ENCODE results near the gene ORAI2. TPM values are rescaled to one million over a fixed set of nuclear protein-coding genes. Genes with fewer than 3 reads are reported as not detected.

ORAI2 gene
- total and polyA plus RNA-seq, 2 donors (not counting 3 experiments of a cell fraction or from before 2014, with no cell fraction given), result 84.1 to 99.1 TPM

DNA sequence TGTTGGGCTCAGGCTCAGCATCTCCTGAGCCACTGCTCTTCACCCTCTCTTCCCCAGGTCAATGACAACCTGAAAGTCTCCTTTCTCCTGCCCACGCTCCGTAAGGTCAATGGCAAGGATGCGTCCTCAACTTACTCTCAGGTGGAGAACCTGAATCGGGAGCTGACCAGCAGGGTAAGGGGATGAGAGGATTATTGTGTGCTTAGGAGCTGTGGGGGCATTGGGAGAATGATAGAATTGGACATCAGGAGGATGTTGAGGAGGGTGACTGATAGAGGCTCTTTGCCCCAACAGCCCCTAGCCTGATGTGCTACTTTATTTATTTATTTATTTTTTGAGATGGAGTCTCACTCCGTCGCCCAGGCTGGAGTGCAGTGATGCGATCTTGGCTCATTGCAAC is 32.7 kb downstream of the ORAI2 start:
- H3K4me3 ChIP-seq (replicated peaks in 1 of 3; ENCODE audit: insufficient read depth in 1 of 3, low read depth in 1 of 3, low read length in 3 of 3), result no peak overlapping the region
- peak overlapping the region; percentile 53 for H3K4me2 ChIP-seq (ENCODE audit: insufficient read depth, low read length)
- H3K9ac ChIP-seq (replicated peaks; ENCODE audit: extremely low read depth, insufficient read depth, low read length), result no peak overlapping the region
- no peaks in the 10 kb centered on the region for H3K9me3 ChIP-seq (replicated peaks; ENCODE audit: control insufficient read depth, insufficient read depth, low read length)
- peaks cover 6% of the 10 kb centered on the region for H3K79me2 ChIP-seq (ENCODE audit: control insufficient read depth, insufficient read depth, low read length)
- H3K4me1 ChIP-seq (ENCODE audit: control insufficient read depth, extremely low read depth, insufficient read depth, low read length), result peaks cover 9% of the 10 kb centered on the region
- H3K27me3 ChIP-seq (ENCODE audit: control insufficient read depth in 2 of 2, insufficient read depth in 2 of 2, low read length in 2 of 2), result no peaks in the 10 kb centered on the region
- H4K20me1 ChIP-seq (replicated peaks; ENCODE audit: control insufficient read depth, extremely low read depth, insufficient read depth, low read length), result no peaks in the 10 kb centered on the region
- DNase-seq (ENCODE audit: low read depth, low spot score) (no peak), FAIRE-seq (no peak)
- no peak overlapping the region for H3K27ac ChIP-seq (ENCODE audit: insufficient read depth, low read depth, low read length)
- intact Hi-C loops (cut with micrococcal nuclease), result no loop called here
- peaks cover 0 to 8% of the 10 kb centered on the region in 2 experiments for H3K36me3 ChIP-seq (ENCODE audit: control insufficient read depth in 2 of 2, extremely low read depth in 1 of 2, insufficient read depth in 2 of 2, low read length in 2 of 2)
- ChIA-PET POLR2A (no interaction called here), CTCF (interaction anchor here (1.1 to 1.4 kb wide), 2 partner anchors 54 to 62 kb away, joined by 5 to 10 read pairs; no protein-coding TSS in a partner anchor)
- H2AFZ ChIP-seq (ENCODE audit: low read depth, low read length), result no peak overlapping the region
- no peaks in the 10 kb centered on the region for H3K9me1 ChIP-seq (replicated peaks; ENCODE audit: control insufficient read depth, extremely low read depth, insufficient read depth, low read length)
- BruUV-seq (replicated peaks), result no TSS peak
- TF ChIP-seq POLR2A (IDR thresholded peaks at IDR 0.05; ENCODE audit: low read depth, low read length) (no peak), GATA2 (IDR thresholded peaks at IDR 0.05; ENCODE audit: insufficient read depth, insufficient read length, low read depth, low read length) (no peak), POLR2AphosphoS5 (IDR thresholded peaks at IDR 0.05; ENCODE audit: insufficient read depth, low read depth, low read length) (no peak), JUN (IDR thresholded peaks at IDR 0.05; ENCODE audit: borderline replicate concordance, insufficient read depth, insufficient read length, low read depth) (no peak), FOS (IDR thresholded peaks at IDR 0.05; ENCODE audit: borderline replicate concordance, insufficient read depth, low read length) (no peak), MYC (IDR thresholded peaks at IDR 0.05; ENCODE audit: low read depth, low read length) (no peak), EZH2 (IDR thresholded peaks at IDR 0.05; ENCODE audit: borderline replicate concordance, low read depth, low read length, severe bottlenecking) (no peak)
- TF ChIP-seq, protein P1, sequence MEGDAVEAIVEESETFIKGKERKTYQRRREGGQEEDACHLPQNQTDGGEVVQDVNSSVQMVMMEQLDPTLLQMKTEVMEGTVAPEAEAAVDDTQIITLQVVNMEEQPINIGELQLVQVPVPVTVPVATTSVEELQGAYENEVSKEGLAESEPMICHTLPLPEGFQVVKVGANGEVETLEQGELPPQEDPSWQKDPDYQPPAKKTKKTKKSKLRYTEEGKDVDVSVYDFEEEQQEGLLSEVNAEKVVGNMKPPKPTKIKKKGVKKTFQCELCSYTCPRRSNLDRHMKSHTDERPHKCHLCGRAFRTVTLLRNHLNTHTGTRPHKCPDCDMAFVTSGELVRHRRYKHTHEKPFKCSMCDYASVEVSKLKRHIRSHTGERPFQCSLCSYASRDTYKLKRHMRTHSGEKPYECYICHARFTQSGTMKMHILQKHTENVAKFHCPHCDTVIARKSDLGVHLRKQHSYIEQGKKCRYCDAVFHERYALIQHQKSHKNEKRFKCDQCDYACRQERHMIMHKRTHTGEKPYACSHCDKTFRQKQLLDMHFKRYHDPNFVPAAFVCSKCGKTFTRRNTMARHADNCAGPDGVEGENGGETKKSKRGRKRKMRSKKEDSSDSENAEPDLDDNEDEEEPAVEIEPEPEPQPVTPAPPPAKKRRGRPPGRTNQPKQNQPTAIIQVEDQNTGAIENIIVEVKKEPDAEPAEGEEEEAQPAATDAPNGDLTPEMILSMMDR (IDR thresholded peaks at IDR 0.05; ENCODE audit: extremely low read depth in 1 of 2, insufficient read depth in 1 of 2, low read depth in 1 of 2, low read length in 2 of 2), result no peak
- TF ChIP-seq, protein P2, sequence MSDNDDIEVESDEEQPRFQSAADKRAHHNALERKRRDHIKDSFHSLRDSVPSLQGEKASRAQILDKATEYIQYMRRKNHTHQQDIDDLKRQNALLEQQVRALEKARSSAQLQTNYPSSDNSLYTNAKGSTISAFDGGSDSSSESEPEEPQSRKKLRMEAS (IDR thresholded peaks at IDR 0.05; ENCODE audit: insufficient read depth, insufficient read length), result no peak
- dilution Hi-C loops (cut with MboI; ENCODE audit: extremely low pct_ligation_motif_present, low sequenced_read_pairs), result no loop called here

All from endothelial cell of umbilical vein (primary cell).